MCF 10A (cell line): Measurements from ENCODE around the gene ZWILCH. TPM values are rescaled to one million over a fixed set of nuclear protein-coding genes. Genes with fewer than 3 reads are reported as not detected.

Source experiments
- BruUV-seq: library from RNA; stranded (reverse); fragments of 400-500 nt; replicated peaks from 2 replicates; lab custom pipeline; 2021; lab: Mats Ljungman, UMichigan
- CTCF ChIA-PET: fragments of 300-600 bp; sonication (Branson Sonifier 250); formaldehyde crosslinking; extraction: SDS; loops from one replicate; lab custom pipeline; 2021; ENCODE audit warnings: antibody characterized with exemption, inconsistent platforms; lab: Yijun Ruan, JAX
- POLR2A ChIA-PET: fragments of 300-600, 350-650 bp; sonication (Branson Sonifier 250); formaldehyde crosslinking; extraction: SDS; loops from one replicate; lab custom pipeline; 2020; ENCODE audit warnings: antibody characterized with exemption, inconsistent platforms; lab: Yijun Ruan, JAX
- DNase-seq: peaks from one replicate; pipeline ENCODE4 v3.0.0-alpha.2; 2018; ENCODE audit not compliant: unreplicated experiment
- H3K27ac Mint-ChIP-seq: one replicate; pipeline ENCODE4 v1.8.0; 2022; ENCODE audit warnings: mild to moderate bottlenecking, low read depth, mixed read lengths; ENCODE audit not compliant: unreplicated experiment
- H3K27me3 Mint-ChIP-seq: one replicate; pipeline ENCODE4 v1.8.0; 2022; ENCODE audit warnings: mixed read lengths; ENCODE audit not compliant: insufficient read depth, unreplicated experiment
- H3K36me3 Mint-ChIP-seq: one replicate; pipeline ENCODE4 v1.8.0; 2022; ENCODE audit warnings: mild to moderate bottlenecking, moderate library complexity, mixed read lengths; ENCODE audit not compliant: insufficient read depth, unreplicated experiment
- H3K4me1 Mint-ChIP-seq: one replicate; pipeline ENCODE4 v1.8.0; 2022; ENCODE audit warnings: mixed read lengths; ENCODE audit not compliant: insufficient read depth, unreplicated experiment
- H3K4me3 Mint-ChIP-seq: one replicate; pipeline ENCODE4 v1.8.0; 2022; ENCODE audit warnings: mild to moderate bottlenecking, moderate library complexity, mixed read lengths; ENCODE audit not compliant: unreplicated experiment
- H3K9me3 Mint-ChIP-seq: one replicate; pipeline ENCODE4 v1.8.0; 2022; ENCODE audit warnings: mixed read lengths; ENCODE audit not compliant: unreplicated experiment
- CTCF ChIP-seq: fragments of 200-600 bp; IDR thresholded peaks from one replicate; pipeline ENCODE4 v1.8.0; 2022; ENCODE audit warnings: antibody characterized with exemption, mild to moderate bottlenecking; ENCODE audit not compliant: unreplicated experiment
- intact Hi-C: fragments of 100-400 bp; cut with micrococcal nuclease; formaldehyde crosslinking; loops from 2 replicates; pipeline ENCODE4 v1.14.1; 2022
- total RNA-seq: library from RNA; stranded (reverse); gene quantifications from 2 replicates; pipeline ENCODE4 v1.2.3, GENCODE V29; 2022

Gene ZWILCH
- total RNA-seq, 1 experiment from 2014 or later: 27.4 TPM

GRCh38 chr15:66489179-66489791 is 15.8 kb upstream of the ZWILCH start:
- Mint-ChIP-seq H3K36me3 (peaks cover 60% of the 10 kb centered on the region), H3K4me3 (no peak overlapping the region), H3K4me1 (no peaks in the 10 kb centered on the region), H3K27me3 (no peaks in the 10 kb centered on the region), H3K9me3 (no peaks in the 10 kb centered on the region), H3K27ac (no peak overlapping the region)
- ChIA-PET POLR2A (no interaction called here), CTCF (interaction anchor here (0.6 to 2.2 kb wide), 2 partner anchors 9 to 111 kb away, joined by 8 to 11 read pairs; partner anchors contain the start of gene SNAPC5)
- TF ChIP-seq CTCF: no peak
- no peak for DNase-seq
- no TSS peak for BruUV-seq
- intact Hi-C loops: no loop called here

- POLR2A ChIA-PET: interaction anchor here (1.0 to 1.8 kb wide), 4 partner anchors 9 to 14 kb away, joined by 3 to 5 read pairs (median 4); partner anchors contain the start of gene ZWILCH
- H3K27ac Mint-ChIP-seq: no peak overlapping the region
- no peaks in the 10 kb centered on the region for H3K9me3 Mint-ChIP-seq
- peaks cover 7% of the 10 kb centered on the region for H3K4me1 Mint-ChIP-seq
- no peak for DNase-seq
- no TSS peak for BruUV-seq
- no peaks in the 10 kb centered on the region for H3K27me3 Mint-ChIP-seq
- intact Hi-C loops: no loop called here
- no peak overlapping the region for H3K4me3 Mint-ChIP-seq
- TF ChIP-seq CTCF: no peak
- CTCF ChIA-PET: interaction anchor here (0.5 kb wide), 1 partner anchor 1656 kb away, joined by 4 read pairs; no protein-coding TSS in a partner anchor
- H3K36me3 Mint-ChIP-seq: peaks cover 57% of the 10 kb centered on the region
Observed at GRCh38 chr15:66491846-66492245, 13.3 kb upstream of the ZWILCH start.

DNA sequence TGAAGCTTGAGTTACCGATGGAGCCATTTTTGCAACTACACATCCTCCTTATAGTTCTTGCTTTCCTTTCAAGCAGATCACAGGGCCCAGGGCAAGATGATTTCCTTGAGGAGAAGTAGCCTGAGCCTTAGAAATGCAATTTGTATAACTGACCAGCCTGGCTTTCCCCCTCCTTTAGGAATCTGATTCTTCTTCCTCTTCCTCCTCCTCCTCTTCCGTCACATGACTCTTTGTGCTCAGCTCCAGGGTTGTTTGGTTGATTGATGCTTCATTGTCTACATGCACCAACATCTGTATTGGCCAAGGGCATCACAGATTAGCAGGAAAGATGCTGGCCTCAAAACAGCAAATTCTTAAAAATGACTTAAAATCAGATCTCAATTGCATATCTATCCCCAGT is 10.9 kb upstream of the ZWILCH start:
- peaks cover 69% of the 10 kb centered on the region for H3K36me3 Mint-ChIP-seq
- ChIA-PET POLR2A (interaction anchor here (0.6 to 1.6 kb wide), 4 partner anchors 10 to 107 kb away, joined by 4 to 5 read pairs (median 4); partner anchors contain the start of genes RPL4 and ZWILCH), CTCF (interaction anchor here (0.6 kb wide), 2 partner anchors 31 to 173 kb away, joined by 3 to 4 read pairs; no protein-coding TSS in a partner anchor)
- no peak overlapping the region for H3K4me3 Mint-ChIP-seq
- no peaks in the 10 kb centered on the region for H3K9me3 Mint-ChIP-seq
- no peak overlapping the region for H3K27ac Mint-ChIP-seq
- peaks cover 13% of the 10 kb centered on the region for H3K4me1 Mint-ChIP-seq
- BruUV-seq: no TSS peak
- no peak for TF ChIP-seq CTCF
- no peak for DNase-seq
- no peaks in the 10 kb centered on the region for H3K27me3 Mint-ChIP-seq
- intact Hi-C loops: no loop called here

DNA sequence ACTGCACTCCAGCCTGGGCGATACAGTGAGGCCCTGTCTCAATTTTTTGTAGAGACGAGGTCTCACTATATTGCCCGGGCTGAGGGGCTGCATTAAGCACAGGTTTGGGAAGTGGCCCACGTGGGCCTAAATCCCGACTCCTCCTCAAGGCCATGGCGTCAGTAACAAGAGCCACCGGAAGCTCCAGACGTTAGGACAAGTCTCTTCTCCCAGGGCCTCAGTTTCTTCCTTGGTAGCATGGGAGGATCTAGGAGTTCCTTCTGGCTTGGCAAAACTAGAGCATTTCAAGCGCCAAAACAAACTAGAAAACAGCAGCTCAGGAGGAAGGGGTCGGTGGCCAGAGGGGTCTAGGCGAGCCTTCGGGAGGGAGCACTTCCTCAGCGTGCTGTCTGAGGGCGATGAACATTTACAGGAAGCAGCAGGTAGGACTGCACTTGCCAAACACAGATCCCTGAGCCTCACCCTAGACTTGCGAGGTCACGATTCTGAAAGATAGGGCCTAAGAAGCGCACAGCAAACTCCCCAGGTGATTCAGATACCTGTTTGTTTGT is 8.1 kb upstream of the ZWILCH start:
- Mint-ChIP-seq H3K9me3 (no peaks in the 10 kb centered on the region), H3K4me3 (peak overlapping the region; percentile 90), H3K27ac (peak overlapping the region; percentile 87), H3K4me1 (peaks cover 13% of the 10 kb centered on the region), H3K36me3 (peaks cover 75% of the 10 kb centered on the region), H3K27me3 (no peaks in the 10 kb centered on the region)
- TF ChIP-seq CTCF: no peak
- ChIA-PET POLR2A (interaction anchor here (0.8 to 6.1 kb wide), 13 partner anchors 8 to 205 kb away, joined by 3 to 158 read pairs (median 6); partner anchors contain the start of genes DIS3L, MAP2K1, RPL4 and TIPIN), CTCF (interaction anchor here (0.7 to 4.0 kb wide), 13 partner anchors 8 to 364 kb away, joined by 3 to 50 read pairs (median 9); partner anchors contain the start of gene MAP2K1)
- BruUV-seq: no TSS peak
- intact Hi-C loops: loop anchor here (1.0 to 5.0 kb wide), 4 partner anchors 111 to 515 kb away; partner anchors contain the start of genes MAP2K1 and TIPIN
- DNase-seq: no peak
